Neuronal stem cell (in vitro differentiated cells): Measurements from ENCODE around the gene ANKZF1.

Source experiments
- DNase-seq: peaks from one replicate; pipeline ENCODE4 v3.0.0-alpha.2; 2013; ENCODE audit warnings: low spot score
- H2AFZ ChIP-seq: one replicate; pipeline ENCODE4 v1.6.1; 2013; ENCODE audit warnings: mild to moderate bottlenecking, low read length, inconsistent platforms
- H2AK5ac ChIP-seq: 2 replicates; pipeline ENCODE4 v1.6.1; 2013; ENCODE audit warnings: low read depth, mild to moderate bottlenecking, inconsistent platforms, low read length, moderate library complexity, mixed read lengths
- H2BK120ac ChIP-seq: 2 replicates; pipeline ENCODE4 v1.6.1; 2013; ENCODE audit warnings: low read depth, mild to moderate bottlenecking, inconsistent platforms, low read length, moderate library complexity, mixed read lengths
- H2BK12ac ChIP-seq: one replicate; pipeline ENCODE4 v1.6.1; 2013; ENCODE audit warnings: low read length, inconsistent platforms
- H2BK15ac ChIP-seq: 2 replicates; pipeline ENCODE4 v1.6.1; 2013; ENCODE audit warnings: mild to moderate bottlenecking, low read length, inconsistent platforms, mixed read lengths
- H2BK5ac ChIP-seq: one replicate; pipeline ENCODE4 v1.6.1; 2013; ENCODE audit warnings: inconsistent platforms, mild to moderate bottlenecking, low read length, moderate library complexity
- H3K14ac ChIP-seq: one replicate; pipeline ENCODE4 v1.6.1; 2013; ENCODE audit warnings: low read length, inconsistent platforms
- H3K18ac ChIP-seq: 2 replicates; pipeline ENCODE4 v1.6.1; 2013; ENCODE audit warnings: low read length, inconsistent platforms
- H3K23ac ChIP-seq: 2 replicates; pipeline ENCODE4 v1.6.1; 2013; ENCODE audit warnings: low read depth, mild to moderate bottlenecking, mixed read lengths, low read length, inconsistent platforms; ENCODE audit not compliant: poor library complexity
- H3K27ac ChIP-seq: replicated peaks from 3 replicates; pipeline ENCODE4 v1.5.1; 2013; ENCODE audit warnings: low read length, inconsistent platforms
- H3K27me3 ChIP-seq, 3 experiments: 2 replicates each; pipeline ENCODE4 v1.6.1; 2013; ENCODE audit warnings: low read length in 3 of 3, mild to moderate bottlenecking in 2 of 3, inconsistent platforms in 1 of 3, low read depth in 1 of 3, mixed read lengths in 1 of 3, moderate library complexity in 1 of 3; ENCODE audit not compliant: control insufficient read depth in 3 of 3, insufficient read depth in 3 of 3
- H3K36me3 ChIP-seq, 2 donors: replicated peaks in 1 of 2; 2 replicates each; pipeline ENCODE4 v1.6.1; 2013; ENCODE audit warnings: low read length in 2 of 2; ENCODE audit not compliant: control insufficient read depth in 2 of 2, insufficient read depth in 2 of 2
- H3K4ac ChIP-seq: 2 replicates; pipeline ENCODE4 v1.6.1; 2013; ENCODE audit warnings: inconsistent platforms, mild to moderate bottlenecking, low read length, moderate library complexity
- H3K4me1 ChIP-seq, 2 donors: 1 replicate in 1 of 2; 2 replicates in 1 of 2; pipeline ENCODE4 v1.6.1; 2013; ENCODE audit warnings: low read length in 2 of 2, low read depth in 1 of 2; ENCODE audit not compliant: control insufficient read depth in 2 of 2, insufficient read depth in 1 of 2
- H3K4me2 ChIP-seq: one replicate; pipeline ENCODE4 v1.6.1; 2013; ENCODE audit warnings: mild to moderate bottlenecking, low read length, inconsistent platforms; ENCODE audit not compliant: insufficient read depth, poor library complexity, severe bottlenecking
- H3K4me3 ChIP-seq, 2 donors: 2 replicates each; pipeline ENCODE4 v1.5.1; 2013; ENCODE audit warnings: low read length in 2 of 2, mild to moderate bottlenecking in 2 of 2, inconsistent platforms in 1 of 2, moderate library complexity in 1 of 2
- H3K79me1 ChIP-seq: one replicate; pipeline ENCODE4 v1.6.1; 2013; ENCODE audit warnings: low read depth, mild to moderate bottlenecking, inconsistent platforms, low read length, moderate library complexity
- H3K9ac ChIP-seq: one replicate; pipeline ENCODE4 v1.6.1; 2013; ENCODE audit warnings: mild to moderate bottlenecking, low read depth, low read length, inconsistent platforms; ENCODE audit not compliant: poor library complexity
- H3K9me3 ChIP-seq, 2 donors: replicated peaks in 1 of 2; 2 replicates each; pipeline versions ENCODE3 to v1.6.1; 2013; ENCODE audit warnings: low read length in 2 of 2, mild to moderate bottlenecking in 2 of 2, inconsistent platforms in 1 of 2, low read depth in 1 of 2, mixed read lengths in 1 of 2, moderate library complexity in 1 of 2; ENCODE audit not compliant: control insufficient read depth in 2 of 2, insufficient read depth in 1 of 2
- H4K8ac ChIP-seq: one replicate; pipeline ENCODE4 v1.6.1; 2013; ENCODE audit warnings: low read depth, mild to moderate bottlenecking, inconsistent platforms, low read length, moderate library complexity
- H4K91ac ChIP-seq: one replicate; pipeline ENCODE4 v1.6.1; 2013; ENCODE audit warnings: low read length, low read depth, mild to moderate bottlenecking, inconsistent platforms; ENCODE audit not compliant: poor library complexity
- WGBS, 2 donors: extraction: QIAGEN DNeasy Blood & Tissue Kit; methylation state at CpG; one replicate each; pipeline ENCODE4 v1.1.7; 2013; ENCODE audit warnings: missing lambda C conversion rate in 2 of 2, mixed read lengths in 1 of 2; ENCODE audit not compliant: insufficient read length in 2 of 2, insufficient replicate concordance in 1 of 2; ENCODE audit errors: extremely low coverage in 2 of 2; 5-methylcytosine and 5-hydroxymethylcytosine counted together

ANKZF1 gene

DNA sequence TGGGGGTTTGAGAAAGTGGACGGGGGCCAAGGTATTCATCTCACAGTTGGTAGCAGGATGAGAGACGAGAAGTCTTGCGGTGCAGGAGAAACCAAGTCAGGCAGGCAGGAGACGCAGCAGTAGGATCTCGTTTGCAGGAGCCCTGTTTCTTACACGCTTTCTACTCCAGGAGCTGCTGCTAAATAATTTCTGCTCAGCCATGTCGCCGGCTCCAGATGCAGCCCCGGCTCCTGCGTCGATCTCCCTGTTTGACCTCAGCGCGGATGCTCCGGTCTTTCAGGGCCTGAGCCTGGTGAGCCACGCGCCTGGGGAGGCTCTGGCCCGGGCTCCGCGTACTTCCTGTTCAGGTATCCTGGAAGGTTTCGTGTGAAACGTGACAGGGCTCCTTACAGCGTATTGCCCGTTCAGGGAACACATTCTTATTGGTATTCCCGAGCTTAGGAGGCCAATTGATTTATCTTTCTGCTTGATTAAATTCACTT is 494 bp downstream of the ANKZF1 start:
- Histone ChIP-seq H3K4me3 (peak overlapping the region; percentile 66 to 94), H3K14ac (no peak overlapping the region), H3K9me3 (no peaks in the 10 kb centered on the region), H4K91ac (no peak overlapping the region), H3K79me1 (peaks cover 16% of the 10 kb centered on the region), H3K4me1 (peaks cover 5 to 6% of the 10 kb centered on the region in 2 donors), H3K23ac (peak overlapping the region; percentile 90), H4K8ac (no peak overlapping the region), H2BK120ac (no peak overlapping the region), H3K18ac (peak overlapping the region; percentile 59), H2BK12ac (no peak overlapping the region), H3K27me3 (no peaks in the 10 kb centered on the region), H3K4ac (no peak overlapping the region), H2AFZ (peak overlapping the region; percentile 85), H3K4me2 (peak overlapping the region; percentile 83), H3K27ac (peak overlapping the region; percentile 87), H2BK15ac (no peak overlapping the region), H3K36me3 (peaks cover 33 to 56% of the 10 kb centered on the region in 2 donors), H2AK5ac (no peak overlapping the region), H3K9ac (peak overlapping the region; percentile 73), H2BK5ac (no peak overlapping the region)
- no CpG with 5 or more reads among the region's 24 CpGs for WGBS, 2 donors
- no peak for DNase-seq

DNA sequence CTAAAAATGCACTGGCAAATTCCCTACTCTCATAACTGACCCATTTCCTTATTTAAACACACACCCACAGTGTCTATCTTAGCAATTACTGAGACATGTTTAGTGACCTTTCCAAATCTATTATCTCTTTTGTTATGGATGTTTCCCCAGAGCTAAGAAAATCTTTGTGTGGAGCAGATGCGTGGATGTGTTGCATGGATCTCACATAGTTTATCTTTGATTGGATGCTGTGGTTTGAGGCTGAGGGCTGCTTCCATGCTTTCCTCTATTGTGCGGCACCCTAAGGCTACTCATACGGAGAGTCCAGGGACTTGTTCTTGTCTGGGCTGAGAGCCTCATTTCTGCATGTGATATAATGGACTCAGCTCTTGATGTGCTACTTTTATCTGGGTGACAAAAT is 4.7 kb downstream of the ANKZF1 start:
- Histone ChIP-seq H3K23ac (no peak overlapping the region), H3K18ac (no peak overlapping the region), H3K9me3 (no peaks in the 10 kb centered on the region), H3K4me2 (no peak overlapping the region), H3K4me1 (peaks cover 0 to 2% of the 10 kb centered on the region in 2 donors), H2BK12ac (no peak overlapping the region), H3K4me3 (no peak overlapping the region), H2AFZ (no peak overlapping the region), H2BK15ac (no peak overlapping the region), H3K27me3 (no peaks in the 10 kb centered on the region), H3K4ac (no peak overlapping the region), H3K14ac (no peak overlapping the region), H4K8ac (no peak overlapping the region), H3K9ac (no peak overlapping the region), H2BK5ac (no peak overlapping the region), H3K27ac (no peak overlapping the region), H4K91ac (no peak overlapping the region), H3K79me1 (no peaks in the 10 kb centered on the region), H2BK120ac (no peak overlapping the region), H3K36me3 (peaks cover 50 to 78% of the 10 kb centered on the region in 2 donors), H2AK5ac (no peak overlapping the region)
- WGBS, 2 donors: no CpG with 5 or more reads among the region's 3 CpGs
- no peak for DNase-seq

DNA sequence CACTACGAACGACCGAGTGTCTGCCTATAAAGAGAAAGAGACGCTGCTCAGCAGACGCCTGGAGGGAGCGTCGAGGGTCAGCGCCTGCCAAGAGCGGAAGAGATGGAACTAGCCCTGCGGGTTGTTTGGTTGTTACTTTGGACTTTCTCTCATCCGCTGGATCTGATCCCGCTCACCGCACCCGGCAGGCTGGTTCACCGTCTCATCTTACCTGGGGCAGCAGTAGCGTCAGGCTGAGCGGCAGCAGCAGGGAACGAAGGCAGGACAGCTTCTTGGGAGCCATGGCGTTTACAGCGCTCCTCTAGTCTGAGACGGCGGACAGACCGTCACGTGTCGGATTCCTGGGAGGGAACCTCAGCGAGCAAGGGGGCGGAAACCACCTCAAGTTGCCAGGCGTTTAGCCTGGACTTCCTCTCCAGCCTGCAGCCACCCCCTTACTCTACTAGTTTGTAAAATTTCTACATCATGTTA is 13.7 kb downstream of the ANKZF1 start:
- no peak for DNase-seq

DNA sequence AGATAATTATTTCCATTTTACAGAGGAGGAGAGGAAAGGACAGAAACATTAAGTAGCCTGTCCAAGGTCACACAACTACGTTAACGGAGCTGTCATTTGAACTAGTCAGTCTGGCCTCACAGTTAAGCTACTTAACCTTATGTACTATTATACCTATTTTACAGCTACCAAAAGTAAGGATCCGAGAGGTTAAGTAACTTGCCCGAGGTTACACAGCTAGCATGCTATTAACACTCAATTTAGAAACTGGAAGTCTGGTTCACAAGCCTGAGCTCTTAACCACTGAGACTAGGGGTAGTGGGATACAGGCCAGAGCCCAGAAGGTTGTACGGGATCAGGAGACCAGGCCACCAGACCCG is 15.2 kb downstream of the ANKZF1 start:
- H2AK5ac ChIP-seq: no peak overlapping the region
- no peak for DNase-seq
- H3K9ac ChIP-seq: no peak overlapping the region
- H3K79me1 ChIP-seq: no peaks in the 10 kb centered on the region
- peak overlapping the region; percentile 99 for H3K4me2 ChIP-seq
- H3K18ac ChIP-seq: no peak overlapping the region
- peaks cover 6 to 10% of the 10 kb centered on the region in 2 donors for H3K4me1 ChIP-seq
- H2BK5ac ChIP-seq: no peak overlapping the region
- H4K91ac ChIP-seq: no peak overlapping the region
- H3K27ac ChIP-seq: no peak overlapping the region
- H4K8ac ChIP-seq: no peak overlapping the region
- H3K36me3 ChIP-seq: peaks cover 13 to 27% of the 10 kb centered on the region in 2 donors
- H3K27me3 ChIP-seq: no peaks in the 10 kb centered on the region
- H2BK12ac ChIP-seq: no peak overlapping the region
- WGBS, 2 donors: no CpG with 5 or more reads among the region's 6 CpGs
- H2BK15ac ChIP-seq: no peak overlapping the region
- no peak overlapping the region for H3K4ac ChIP-seq
- H3K4me3 ChIP-seq: peak overlapping the region; percentile 86 to 89
- no peak overlapping the region for H3K14ac ChIP-seq
- H2BK120ac ChIP-seq: no peak overlapping the region
- peak overlapping the region; percentile 92 for H2AFZ ChIP-seq
- no peaks in the 10 kb centered on the region for H3K9me3 ChIP-seq
- H3K23ac ChIP-seq: peak overlapping the region; percentile 96

More for the DNA sequence above, 13.7 kb downstream of the ANKZF1 start:
- Histone ChIP-seq H2BK12ac (no peak overlapping the region), H3K4me3 (no peak overlapping the region), H4K91ac (no peak overlapping the region), H3K9me3 (no peaks in the 10 kb centered on the region), H2BK15ac (no peak overlapping the region), H3K79me1 (no peaks in the 10 kb centered on the region), H3K27me3 (no peaks in the 10 kb centered on the region), H3K4me2 (no peak overlapping the region), H4K8ac (no peak overlapping the region), H2BK120ac (no peak overlapping the region), H3K36me3 (peaks cover 12 to 35% of the 10 kb centered on the region in 2 donors), H3K4ac (no peak overlapping the region), H3K4me1 (peaks cover 6 to 8% of the 10 kb centered on the region in 2 donors), H3K18ac (no peak overlapping the region), H2BK5ac (no peak overlapping the region), H2AFZ (no peak overlapping the region), H2AK5ac (no peak overlapping the region), H3K14ac (no peak overlapping the region), H3K9ac (no peak overlapping the region), H3K27ac (no peak overlapping the region), H3K23ac (peak overlapping the region; percentile 35)
- WGBS, 2 donors: no CpG with 5 or more reads among the region's 28 CpGs
